Suprapubic skin (tissue), 4 donors: Measurements from ENCODE around the gene RETREG1. TPM values are rescaled to one million over a fixed set of nuclear protein-coding genes. Genes with fewer than 3 reads are reported as not detected.

ENCODE experiments used
- DNase-seq, 2 donors: peaks; one replicate each; pipeline ENCODE4 v3.0.0-alpha.2; 2019; ENCODE audit warnings: low spot score in 2 of 2
- H3K27ac ChIP-seq: fragments of 200-600 bp; sonication (generic); one replicate; pipeline ENCODE4 v1.5.1; 2019
- H3K27me3 ChIP-seq: fragments of 200-600 bp; sonication (generic); one replicate; pipeline ENCODE4 v1.5.1; 2019
- H3K36me3 ChIP-seq: fragments of 200-600 bp; sonication (generic); one replicate; pipeline ENCODE4 v1.5.1; 2019
- H3K4me1 ChIP-seq: fragments of 200-600 bp; sonication (generic); one replicate; pipeline ENCODE4 v1.5.1; 2019
- H3K4me3 ChIP-seq: fragments of 200-600 bp; sonication (generic); one replicate; pipeline ENCODE4 v1.5.1; 2019; ENCODE audit warnings: mild to moderate bottlenecking
- H3K9me3 ChIP-seq: fragments of 200-600 bp; sonication (generic); one replicate; pipeline ENCODE4 v1.5.1; 2019
- EP300 ChIP-seq: sonication (generic); formaldehyde crosslinking; IDR thresholded peaks from one replicate; pipeline ENCODE4 v1.6.1; 2017; ENCODE audit warnings: antibody characterized with exemption
- POLR2A ChIP-seq, 2 donors: fragments of 450-650 bp; IDR thresholded peaks; one replicate each; pipeline ENCODE4 v1.6.1; 2017; ENCODE audit warnings: antibody characterized with exemption in 2 of 2, mild to moderate bottlenecking in 2 of 2, moderate library complexity in 2 of 2
- POLR2AphosphoS5 ChIP-seq, 3 donors: sonication (generic); formaldehyde crosslinking; IDR thresholded peaks; one replicate each; pipeline ENCODE4 v1.6.1; 2017; ENCODE audit warnings: antibody characterized with exemption in 3 of 3
- WGBS: methylation state at CpG from one replicate; pipeline ENCODE4 v1.1.5; 2018; 5-methylcytosine and 5-hydroxymethylcytosine counted together
- total RNA-seq, 4 donors: library from RNA; depleted of rRNA; stranded (reverse); fragments of >200 nt; gene quantifications; one replicate each; pipeline ENCODE4 v1.1.0, GENCODE V29; 2016
- TF ChIP-seq, protein P1 (sequence below), 2 donors: fragments of 200-600 bp in 1 of 2; fragments of 450-650 bp in 1 of 2; sonication (generic) in 1 of 2; IDR thresholded peaks; one replicate each; pipeline ENCODE4 v1.5.1; 2016 to 2019; ENCODE audit warnings: antibody characterized with exemption in 2 of 2, mild to moderate bottlenecking in 1 of 2, moderate library complexity in 1 of 2

The RETREG1 gene
- total RNA-seq, 4 donors from 2014 or later, result 24.7 to 47.3 (median 31.4) TPM

GRCh38 chr5:16471387-16471786, 145.4 kb downstream of the RETREG1 start:
- H3K9me3 ChIP-seq, result no peaks in the 10 kb centered on the region
- no peak overlapping the region for H3K27ac ChIP-seq
- no peaks in the 10 kb centered on the region for H3K27me3 ChIP-seq
- TF ChIP-seq POLR2AphosphoS5 (IDR thresholded peaks at IDR 0.05) (no peak), EP300 (no peak), POLR2A (IDR thresholded peaks at IDR 0.05) (no peak)
- TF ChIP-seq, protein P1, sequence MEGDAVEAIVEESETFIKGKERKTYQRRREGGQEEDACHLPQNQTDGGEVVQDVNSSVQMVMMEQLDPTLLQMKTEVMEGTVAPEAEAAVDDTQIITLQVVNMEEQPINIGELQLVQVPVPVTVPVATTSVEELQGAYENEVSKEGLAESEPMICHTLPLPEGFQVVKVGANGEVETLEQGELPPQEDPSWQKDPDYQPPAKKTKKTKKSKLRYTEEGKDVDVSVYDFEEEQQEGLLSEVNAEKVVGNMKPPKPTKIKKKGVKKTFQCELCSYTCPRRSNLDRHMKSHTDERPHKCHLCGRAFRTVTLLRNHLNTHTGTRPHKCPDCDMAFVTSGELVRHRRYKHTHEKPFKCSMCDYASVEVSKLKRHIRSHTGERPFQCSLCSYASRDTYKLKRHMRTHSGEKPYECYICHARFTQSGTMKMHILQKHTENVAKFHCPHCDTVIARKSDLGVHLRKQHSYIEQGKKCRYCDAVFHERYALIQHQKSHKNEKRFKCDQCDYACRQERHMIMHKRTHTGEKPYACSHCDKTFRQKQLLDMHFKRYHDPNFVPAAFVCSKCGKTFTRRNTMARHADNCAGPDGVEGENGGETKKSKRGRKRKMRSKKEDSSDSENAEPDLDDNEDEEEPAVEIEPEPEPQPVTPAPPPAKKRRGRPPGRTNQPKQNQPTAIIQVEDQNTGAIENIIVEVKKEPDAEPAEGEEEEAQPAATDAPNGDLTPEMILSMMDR (IDR thresholded peaks at IDR 0.05), result no peak
- no peaks in the 10 kb centered on the region for H3K36me3 ChIP-seq
- H3K4me3 ChIP-seq, result no peak overlapping the region
- peaks cover 16% of the 10 kb centered on the region for H3K4me1 ChIP-seq
- DNase-seq, result no peak
- WGBS, result 65% methylated on average over 3 of the region's 3 CpGs

DNA sequence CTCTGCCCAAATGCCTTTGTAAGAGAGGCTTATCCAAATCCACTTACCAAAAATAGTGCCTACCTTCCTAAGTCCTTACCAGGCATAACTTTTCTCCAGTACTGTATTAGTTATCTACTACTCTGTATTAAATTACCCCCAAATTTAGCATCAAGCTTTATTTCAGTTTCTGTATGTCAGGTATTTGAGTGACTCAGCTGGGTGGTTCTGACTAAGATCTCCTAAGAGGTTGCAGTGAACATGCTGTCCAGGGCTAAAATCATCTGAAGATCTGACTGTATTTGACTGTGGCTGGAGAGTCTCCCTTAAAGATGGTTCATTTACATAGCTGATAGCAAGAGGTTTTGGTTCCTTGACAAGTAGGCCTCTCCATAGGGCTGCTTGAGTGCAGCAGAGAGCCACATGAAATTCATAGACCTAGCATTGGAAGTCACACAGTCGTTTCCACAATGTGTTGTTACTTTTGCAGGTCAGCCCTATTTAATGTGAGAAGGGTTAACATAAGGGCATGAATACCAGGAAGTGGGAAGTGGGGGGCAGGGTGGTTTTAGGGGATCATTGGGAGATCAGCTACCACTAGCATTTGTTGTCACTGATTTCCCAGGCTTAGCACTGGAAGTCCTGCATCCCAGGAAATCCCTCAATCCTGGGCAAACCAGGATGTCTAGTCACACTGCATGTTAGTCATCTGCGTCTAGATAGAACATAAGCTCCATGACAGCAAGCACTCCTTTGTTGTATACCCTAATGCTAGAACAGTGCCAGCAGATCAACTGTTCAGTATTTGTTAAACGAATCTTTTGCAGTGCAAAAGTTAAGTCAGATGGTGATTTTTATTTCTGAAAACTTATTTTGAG, 149.2 kb downstream of the RETREG1 start:
- H3K4me3 ChIP-seq, result no peak overlapping the region
- H3K27me3 ChIP-seq, result no peaks in the 10 kb centered on the region
- H3K9me3 ChIP-seq, result no peaks in the 10 kb centered on the region
- no peak for DNase-seq
- TF ChIP-seq, protein P1 (IDR thresholded peaks at IDR 0.05), result no peak
- TF ChIP-seq EP300, result no peak
- TF ChIP-seq POLR2A (IDR thresholded peaks at IDR 0.05), result no peak
- H3K4me1 ChIP-seq, result peaks cover 42% of the 10 kb centered on the region
- H3K27ac ChIP-seq, result no peak overlapping the region
- 61% methylated on average over 3 of the region's 3 CpGs for WGBS
- peaks cover 10% of the 10 kb centered on the region for H3K36me3 ChIP-seq

DNA sequence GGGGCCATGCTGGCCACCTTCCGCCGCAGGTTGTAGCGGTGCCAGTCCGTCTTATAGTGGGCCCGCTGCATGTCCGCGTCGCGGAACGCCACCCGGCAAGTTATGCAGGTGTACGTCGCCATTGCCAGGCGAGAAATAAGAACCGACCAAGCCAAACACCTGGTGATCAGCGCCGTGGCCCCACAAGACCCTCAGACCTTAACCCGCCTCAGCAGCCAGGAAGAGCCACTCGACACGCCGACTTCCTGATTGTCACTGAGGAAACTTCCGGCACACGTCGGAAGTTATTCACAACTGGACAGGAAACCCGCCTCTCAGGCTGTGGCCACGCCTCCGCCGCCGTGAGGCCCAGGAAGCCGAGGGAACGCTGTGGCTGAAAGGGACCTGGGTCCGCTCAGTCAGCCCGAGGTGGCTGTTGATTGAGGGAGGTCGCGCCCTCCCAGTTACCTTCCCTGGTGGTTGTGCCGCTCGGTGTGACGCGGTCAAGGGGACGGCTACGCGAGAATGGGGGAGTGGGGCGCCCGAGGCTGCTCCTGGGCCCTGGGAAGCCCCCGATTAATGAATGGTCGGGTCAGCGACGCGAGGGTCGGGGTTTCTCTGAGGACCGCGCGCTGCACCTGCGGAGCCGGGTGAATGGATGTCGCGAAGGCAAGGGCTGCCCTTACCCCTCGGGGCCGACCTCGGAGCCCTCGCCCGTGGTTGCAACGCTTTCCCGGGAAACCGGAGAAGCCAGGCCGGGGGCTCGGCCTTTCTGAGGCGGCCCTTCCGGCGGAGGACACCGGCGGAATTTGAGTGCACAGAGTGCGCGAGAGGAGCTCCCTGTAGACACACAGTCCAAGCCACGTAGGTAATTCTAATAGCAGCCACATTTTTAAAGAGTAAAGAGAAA, 151.0 kb downstream of the RETREG1 start, which contains the start of gene ZNF622:
Gene ZNF622 (minus strand): TSS at position 257 of the 889 bp plus-strand sequence. CDS start 135 bp downstream, at position 122.
- H3K27ac ChIP-seq, result peak within 1 kb of the TSS; percentile 82
- TF ChIP-seq POLR2A (IDR thresholded peaks at IDR 0.05) (peak; percentile 27 to 89), EP300 (no peak), POLR2AphosphoS5 (IDR thresholded peaks at IDR 0.05) (peak in 2 of 3 donors; percentile 61 to 86)
- TF ChIP-seq, protein P1 (IDR thresholded peaks at IDR 0.05), result no peak
- no peaks in the 10 kb centered on the region for H3K9me3 ChIP-seq
- H3K4me3 ChIP-seq, result peak within 1 kb of the TSS; percentile 76
- H3K4me1 ChIP-seq, result peaks cover 52% of the 10 kb centered on the region
- WGBS, result under 1% methylated on average over 20 of the region's 75 CpGs
- H3K36me3 ChIP-seq, result peaks cover 28% of the 10 kb centered on the region
- no peaks in the 10 kb centered on the region for H3K27me3 ChIP-seq
- DNase-seq, result peak; percentile 95

DNA sequence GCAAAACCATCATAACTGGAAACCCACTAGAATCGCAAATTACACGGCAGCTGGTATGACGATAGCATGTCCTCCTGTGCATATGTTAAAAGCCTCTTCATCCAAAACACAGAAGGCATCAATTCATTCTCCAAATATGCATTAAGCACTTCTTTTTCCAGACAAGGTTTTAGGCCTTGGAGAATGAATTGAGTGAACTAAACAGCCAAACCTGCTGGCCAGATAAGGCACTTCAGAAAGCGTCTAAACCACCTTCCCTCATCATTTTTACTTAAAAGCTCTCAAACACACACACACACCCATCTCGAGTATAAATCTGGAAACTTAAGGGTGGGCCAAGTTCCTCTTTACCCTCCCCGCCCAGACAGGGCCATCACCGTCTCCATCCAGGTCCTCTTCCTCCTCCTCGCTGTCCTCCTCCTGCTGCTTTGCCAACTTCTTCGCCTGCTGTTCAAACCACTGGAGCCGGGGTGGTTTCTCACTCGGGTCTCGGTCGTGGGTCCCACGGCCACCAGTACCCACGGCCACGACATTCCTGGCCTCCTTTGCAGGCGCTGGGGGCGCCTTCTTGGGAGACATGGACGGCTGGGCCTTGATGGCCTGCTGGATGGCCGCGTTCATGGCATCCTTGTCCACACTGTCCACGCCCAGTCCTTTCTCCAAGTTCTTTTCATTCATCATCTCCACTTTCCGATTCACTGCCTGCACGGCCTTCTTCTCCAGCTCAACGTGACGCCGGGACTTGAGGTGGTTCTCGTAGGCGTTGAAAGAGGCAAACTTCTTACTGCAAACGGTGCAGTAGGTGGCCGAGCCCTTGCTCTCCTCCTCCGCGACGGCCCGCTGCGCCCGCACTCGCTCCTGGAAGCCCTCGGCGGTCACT, 151.9 kb downstream of the RETREG1 start:
- no peaks in the 10 kb centered on the region for H3K27me3 ChIP-seq
- WGBS, result 7% methylated on average over 37 of the region's 40 CpGs
- peak overlapping the region; percentile 82 for H3K27ac ChIP-seq
- no peaks in the 10 kb centered on the region for H3K9me3 ChIP-seq
- TF ChIP-seq POLR2A (IDR thresholded peaks at IDR 0.05) (no peak), EP300 (no peak), POLR2AphosphoS5 (IDR thresholded peaks at IDR 0.05) (no peak)
- TF ChIP-seq, protein P1 (IDR thresholded peaks at IDR 0.05), result no peak
- peak overlapping the region; percentile 76 for H3K4me3 ChIP-seq
- H3K4me1 ChIP-seq, result peaks cover 57% of the 10 kb centered on the region
- peaks cover 34% of the 10 kb centered on the region for H3K36me3 ChIP-seq
- DNase-seq, result peak in 1 of 2 donors; percentile 64
